ENCODE results near the gene UROC1.

The UROC1 gene

DNA sequence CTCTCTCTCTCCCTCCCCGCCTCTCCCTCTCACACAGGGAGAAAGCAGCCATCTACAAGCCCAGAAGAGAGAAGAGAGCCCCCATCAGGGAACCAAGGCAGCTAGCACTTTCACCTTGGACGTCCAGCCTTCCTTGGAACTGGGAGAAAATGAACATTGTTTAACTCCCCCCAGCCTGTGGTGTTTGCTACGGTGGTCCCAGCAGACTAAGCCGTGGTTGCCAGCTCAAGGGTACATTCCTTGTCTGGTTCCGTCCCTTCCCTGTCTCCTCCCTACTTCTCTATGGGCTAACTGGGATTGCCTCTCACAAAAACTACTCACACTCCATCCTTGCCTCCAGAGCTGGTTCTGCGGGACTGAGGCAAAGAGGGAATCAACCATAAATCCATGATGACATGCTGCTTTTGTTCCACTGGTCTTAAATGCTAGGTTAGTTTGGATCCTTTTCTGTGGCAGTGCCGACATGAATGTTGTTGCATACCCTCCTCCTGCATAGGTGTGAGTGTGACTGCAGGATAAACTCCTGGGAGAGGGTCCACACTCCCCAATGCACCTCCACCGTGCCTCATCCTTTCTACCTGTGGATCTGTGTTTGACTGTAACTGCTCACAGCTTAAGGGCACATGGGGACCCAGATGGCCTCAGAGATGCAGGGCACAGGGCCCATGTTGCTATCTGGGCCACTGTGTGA is 29.1 kb upstream of the UROC1 start:
- Histone ChIP-seq H3K9me3 (ENCODE audit: control insufficient read depth in 1 of 2, low read length in 2 of 2) (no peaks in the 10 kb centered on the region), H3K4me1 (ENCODE audit: control insufficient read depth in 1 of 2, insufficient read depth in 2 of 2, low read length in 2 of 2) (no peaks in the 10 kb centered on the region), H3K27me3 (ENCODE audit: control insufficient read depth in 1 of 2, insufficient read depth in 2 of 2, low read length in 2 of 2) (peaks cover 0 to 3% of the 10 kb centered on the region in 2 donors), H3K36me3 (ENCODE audit: control insufficient read depth in 1 of 2, insufficient read depth in 2 of 2, low read length in 2 of 2) (no peaks in the 10 kb centered on the region), H3K4me3 (ENCODE audit: low read depth in 1 of 2, low read length in 2 of 2) (no peak overlapping the region), H3K27ac (ENCODE audit: low read depth, low read length) (no peak overlapping the region), H3K9ac (ENCODE audit: low read depth in 1 of 2, low read length in 2 of 2) (no peak overlapping the region)

DNA sequence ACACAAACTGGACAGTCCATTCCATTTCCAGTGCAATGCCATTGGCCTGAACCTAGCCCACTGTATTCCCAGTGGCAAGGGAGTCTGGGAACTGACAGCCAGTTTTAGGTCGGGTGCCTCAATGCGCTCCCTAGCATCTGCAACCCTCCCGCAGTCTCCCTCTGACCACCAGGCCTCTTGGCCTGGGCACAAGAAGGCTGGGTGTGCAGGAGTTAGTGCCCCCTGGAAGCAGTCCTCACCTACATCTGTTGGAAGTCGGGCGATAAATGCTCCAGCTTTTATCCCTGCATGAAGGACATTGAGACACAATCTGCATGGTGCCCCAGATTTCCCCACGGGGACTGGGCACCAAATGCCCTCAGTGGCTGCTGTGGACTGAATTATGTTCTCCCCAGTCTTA is 28.4 kb upstream of the UROC1 start:
- H3K4me3 ChIP-seq (ENCODE audit: low read depth in 1 of 2, low read length in 2 of 2) = no peak overlapping the region
- no peaks in the 10 kb centered on the region for H3K9me3 ChIP-seq (ENCODE audit: control insufficient read depth in 1 of 2, low read length in 2 of 2)
- no peaks in the 10 kb centered on the region for H3K36me3 ChIP-seq (ENCODE audit: control insufficient read depth in 1 of 2, insufficient read depth in 2 of 2, low read length in 2 of 2)
- H3K27ac ChIP-seq (ENCODE audit: low read depth, low read length) = no peak overlapping the region
- no peaks in the 10 kb centered on the region for H3K4me1 ChIP-seq (ENCODE audit: control insufficient read depth in 1 of 2, insufficient read depth in 2 of 2, low read length in 2 of 2)
- H3K9ac ChIP-seq (ENCODE audit: low read depth in 1 of 2, low read length in 2 of 2) = no peak overlapping the region
- H3K27me3 ChIP-seq (ENCODE audit: control insufficient read depth in 1 of 2, insufficient read depth in 2 of 2, low read length in 2 of 2) = peaks cover 0 to 3% of the 10 kb centered on the region in 2 donors

DNA sequence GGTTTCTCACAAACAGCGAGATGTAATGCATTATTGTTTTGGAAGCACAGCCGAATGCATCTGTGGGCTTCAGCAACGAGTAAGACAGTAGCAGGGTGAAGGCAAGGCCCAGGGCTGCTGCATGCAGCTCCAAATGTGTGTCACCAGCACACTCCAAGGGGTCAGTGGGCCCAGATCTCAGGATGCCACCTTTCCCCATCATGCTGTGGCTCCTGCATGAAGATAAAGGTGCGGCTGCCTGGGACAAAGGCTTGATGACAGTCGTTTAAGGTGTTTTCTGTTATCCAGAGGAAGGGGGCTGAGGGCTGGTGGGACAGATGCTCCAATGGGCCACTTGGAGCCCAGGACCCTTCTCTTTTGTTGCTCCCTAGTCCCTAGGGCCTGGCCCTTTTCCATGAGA is 28.0 kb upstream of the UROC1 start:
- Histone ChIP-seq H3K36me3 (ENCODE audit: control insufficient read depth in 1 of 2, insufficient read depth in 2 of 2, low read length in 2 of 2) (no peaks in the 10 kb centered on the region), H3K9me3 (ENCODE audit: control insufficient read depth in 1 of 2, low read length in 2 of 2) (no peaks in the 10 kb centered on the region), H3K4me1 (ENCODE audit: control insufficient read depth in 1 of 2, insufficient read depth in 2 of 2, low read length in 2 of 2) (no peaks in the 10 kb centered on the region), H3K27ac (ENCODE audit: low read depth, low read length) (no peak overlapping the region), H3K4me3 (ENCODE audit: low read depth in 1 of 2, low read length in 2 of 2) (no peak overlapping the region), H3K27me3 (ENCODE audit: control insufficient read depth in 1 of 2, insufficient read depth in 2 of 2, low read length in 2 of 2) (peaks cover 0 to 3% of the 10 kb centered on the region in 2 donors), H3K9ac (ENCODE audit: low read depth in 1 of 2, low read length in 2 of 2) (no peak overlapping the region)

DNA sequence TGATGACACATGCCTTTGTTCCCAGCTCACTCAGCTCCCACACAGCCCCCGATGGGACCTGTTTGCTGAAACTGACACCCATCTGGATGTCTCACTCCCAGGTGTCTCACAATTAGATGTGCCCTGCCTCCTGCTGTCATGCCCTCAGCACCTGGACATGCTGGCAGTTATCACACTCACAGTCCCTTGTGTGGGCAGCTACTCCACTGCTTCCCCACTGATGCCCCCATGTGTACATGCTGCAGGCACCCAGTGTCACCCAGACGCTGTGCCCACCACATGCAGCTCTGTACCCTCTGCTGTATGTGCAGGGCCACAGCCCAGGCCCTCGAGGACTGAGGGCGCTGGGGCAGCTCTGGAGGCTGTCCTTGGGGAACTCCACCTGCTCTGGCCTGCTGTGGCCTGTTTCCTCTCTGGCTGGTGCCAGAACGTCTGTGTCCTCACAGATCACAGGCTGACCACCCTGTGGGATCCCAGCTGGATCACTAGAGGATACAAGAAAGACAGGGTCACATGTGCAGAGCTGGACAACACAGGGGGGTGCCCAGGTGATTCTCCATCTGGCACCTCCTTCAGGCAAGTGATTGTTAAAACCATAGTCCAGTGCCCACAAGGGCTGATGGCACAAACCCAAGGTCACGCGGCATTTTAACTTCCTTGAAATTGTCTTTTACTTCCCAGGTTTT is 27.2 kb upstream of the UROC1 start:
- Histone ChIP-seq H3K27me3 (ENCODE audit: control insufficient read depth in 1 of 2, insufficient read depth in 2 of 2, low read length in 2 of 2) (peaks cover 0 to 3% of the 10 kb centered on the region in 2 donors), H3K9me3 (ENCODE audit: control insufficient read depth in 1 of 2, low read length in 2 of 2) (no peaks in the 10 kb centered on the region), H3K36me3 (ENCODE audit: control insufficient read depth in 1 of 2, insufficient read depth in 2 of 2, low read length in 2 of 2) (no peaks in the 10 kb centered on the region), H3K9ac (ENCODE audit: low read depth in 1 of 2, low read length in 2 of 2) (no peak overlapping the region), H3K27ac (ENCODE audit: low read depth, low read length) (no peak overlapping the region), H3K4me1 (ENCODE audit: control insufficient read depth in 1 of 2, insufficient read depth in 2 of 2, low read length in 2 of 2) (no peaks in the 10 kb centered on the region), H3K4me3 (ENCODE audit: low read depth in 1 of 2, low read length in 2 of 2) (no peak overlapping the region)

DNA sequence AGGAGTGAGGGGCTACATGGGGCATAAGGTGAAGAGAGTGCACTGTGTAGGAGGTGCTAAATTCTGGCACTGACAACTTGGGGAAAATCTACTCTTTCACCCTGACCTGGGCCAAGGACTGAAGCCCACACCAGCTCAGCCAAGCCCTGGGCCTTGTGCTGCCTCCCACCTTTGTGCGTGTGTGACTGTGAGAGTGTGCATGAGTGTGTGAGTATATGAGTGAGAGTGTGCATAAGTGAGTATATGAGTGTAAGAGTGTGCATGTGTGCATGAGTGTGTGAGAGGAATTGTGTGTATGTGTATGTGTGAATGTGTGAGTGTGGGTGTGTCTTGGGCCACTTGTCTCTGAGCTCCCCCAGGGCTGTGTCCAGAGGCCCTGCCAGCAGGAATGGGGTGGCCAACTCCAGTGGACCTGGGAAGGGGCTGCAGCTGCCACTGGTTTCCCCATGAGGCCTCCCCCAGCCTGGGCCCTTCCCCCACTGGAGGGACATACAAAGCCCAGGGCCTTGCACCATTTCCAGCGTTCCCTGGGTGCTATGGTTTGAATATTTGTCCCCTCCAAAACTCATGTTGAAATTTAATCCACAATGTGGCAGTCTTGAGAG is 26.0 kb upstream of the UROC1 start:
- no peak overlapping the region for H3K9ac ChIP-seq (ENCODE audit: low read depth in 1 of 2, low read length in 2 of 2)

DNA sequence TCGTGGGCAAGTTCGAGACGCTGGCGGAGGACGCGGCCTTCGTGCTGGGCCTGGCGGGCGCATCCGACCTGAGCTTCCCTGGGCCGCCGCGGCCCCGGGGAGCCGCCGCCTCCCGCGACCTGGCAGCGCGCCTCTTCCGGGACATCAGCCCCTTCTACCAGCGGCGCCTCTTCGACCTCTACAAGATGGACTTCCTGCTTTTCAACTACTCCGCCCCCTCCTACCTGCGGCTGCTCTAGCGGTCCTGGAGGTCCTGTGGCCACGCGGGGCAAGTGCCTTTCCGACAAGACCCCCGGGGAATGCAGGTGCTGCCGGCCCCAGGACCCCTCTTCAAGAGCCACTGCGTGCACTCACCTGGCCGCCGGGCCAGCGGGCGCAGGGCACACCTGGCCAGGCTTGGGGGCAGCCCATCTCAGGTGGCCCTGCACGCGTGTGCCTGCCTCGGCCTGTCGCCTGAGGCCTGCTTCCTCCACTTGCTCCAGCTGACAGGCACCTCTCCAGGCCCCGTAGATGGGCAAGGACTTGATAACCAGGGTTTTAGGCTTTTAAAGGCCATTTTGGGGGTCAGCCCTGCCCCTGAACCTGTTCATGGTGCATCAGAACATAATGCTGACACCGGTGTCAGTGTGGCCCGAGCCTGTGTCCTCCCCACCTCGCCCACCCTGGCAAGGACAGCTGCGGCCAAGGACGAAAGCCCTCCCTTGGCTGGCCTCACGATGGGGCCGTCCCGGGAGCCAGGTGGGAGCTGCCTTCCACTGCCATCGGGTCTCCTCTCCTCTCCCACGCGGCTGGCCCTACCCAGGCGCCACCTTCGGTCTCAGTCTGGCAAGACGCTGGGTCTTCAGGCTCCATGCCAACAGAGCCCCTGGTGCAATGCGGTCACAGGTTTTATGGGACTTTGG is 25.0 kb upstream of the UROC1 start:
- no peak overlapping the region for H3K9ac ChIP-seq (ENCODE audit: low read depth in 1 of 2, low read length in 2 of 2)
- no peak overlapping the region for H3K4me3 ChIP-seq (ENCODE audit: low read depth in 1 of 2, low read length in 2 of 2)
- peaks cover 0 to 3% of the 10 kb centered on the region in 2 donors for H3K27me3 ChIP-seq (ENCODE audit: control insufficient read depth in 1 of 2, insufficient read depth in 2 of 2, low read length in 2 of 2)
- H3K9me3 ChIP-seq (ENCODE audit: control insufficient read depth in 1 of 2, low read length in 2 of 2) = no peaks in the 10 kb centered on the region
- H3K36me3 ChIP-seq (ENCODE audit: control insufficient read depth in 1 of 2, insufficient read depth in 2 of 2, low read length in 2 of 2) = no peaks in the 10 kb centered on the region
- no peak overlapping the region for H3K27ac ChIP-seq (ENCODE audit: low read depth, low read length)
- H3K4me1 ChIP-seq (ENCODE audit: control insufficient read depth in 1 of 2, insufficient read depth in 2 of 2, low read length in 2 of 2) = no peaks in the 10 kb centered on the region

More for the DNA sequence above, 26.0 kb upstream of the UROC1 start:
- H3K27ac ChIP-seq (ENCODE audit: low read depth, low read length) = no peak overlapping the region
- no peaks in the 10 kb centered on the region for H3K4me1 ChIP-seq (ENCODE audit: control insufficient read depth in 1 of 2, insufficient read depth in 2 of 2, low read length in 2 of 2)
- peaks cover 0 to 3% of the 10 kb centered on the region in 2 donors for H3K27me3 ChIP-seq (ENCODE audit: control insufficient read depth in 1 of 2, insufficient read depth in 2 of 2, low read length in 2 of 2)
- no peak overlapping the region for H3K4me3 ChIP-seq (ENCODE audit: low read depth in 1 of 2, low read length in 2 of 2)
- H3K9me3 ChIP-seq (ENCODE audit: control insufficient read depth in 1 of 2, low read length in 2 of 2) = no peaks in the 10 kb centered on the region
- no peaks in the 10 kb centered on the region for H3K36me3 ChIP-seq (ENCODE audit: control insufficient read depth in 1 of 2, insufficient read depth in 2 of 2, low read length in 2 of 2)

DNA sequence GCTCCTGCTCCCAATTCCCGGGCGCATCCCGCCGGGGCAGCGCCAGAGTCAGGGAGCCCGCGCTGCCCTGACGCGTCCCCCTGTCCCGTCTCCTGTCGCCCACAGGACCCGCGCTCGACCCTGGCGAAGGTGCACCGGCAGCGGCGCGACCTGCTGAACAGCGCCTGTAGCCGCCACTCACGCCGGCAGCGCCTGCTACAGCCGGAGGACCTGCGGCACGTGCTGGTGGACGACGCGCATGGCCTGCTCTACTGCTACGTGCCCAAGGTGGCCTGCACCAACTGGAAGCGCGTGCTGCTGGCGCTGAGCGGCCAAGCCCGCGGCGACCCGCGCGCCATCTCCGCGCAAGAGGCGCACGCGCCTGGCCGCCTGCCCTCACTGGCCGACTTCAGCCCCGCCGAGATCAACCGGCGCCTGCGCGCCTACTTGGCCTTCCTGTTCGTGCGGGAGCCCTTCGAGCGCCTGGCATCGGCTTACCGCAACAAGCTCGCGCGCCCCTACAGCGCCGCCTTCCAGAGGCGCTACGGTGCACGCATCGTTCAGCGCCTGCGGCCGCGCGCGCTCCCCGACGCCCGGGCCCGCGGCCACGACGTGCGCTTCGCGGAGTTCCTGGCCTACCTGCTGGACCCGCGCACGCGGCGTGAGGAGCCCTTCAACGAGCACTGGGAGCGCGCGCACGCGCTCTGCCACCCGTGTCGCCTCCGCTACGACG is 24.2 kb upstream of the UROC1 start:
- Histone ChIP-seq H3K27me3 (ENCODE audit: control insufficient read depth in 1 of 2, insufficient read depth in 2 of 2, low read length in 2 of 2) (peaks cover 0 to 3% of the 10 kb centered on the region in 2 donors), H3K27ac (ENCODE audit: low read depth, low read length) (no peak overlapping the region), H3K4me1 (ENCODE audit: control insufficient read depth in 1 of 2, insufficient read depth in 2 of 2, low read length in 2 of 2) (no peaks in the 10 kb centered on the region), H3K9ac (ENCODE audit: low read depth in 1 of 2, low read length in 2 of 2) (no peak overlapping the region), H3K36me3 (ENCODE audit: control insufficient read depth in 1 of 2, insufficient read depth in 2 of 2, low read length in 2 of 2) (no peaks in the 10 kb centered on the region), H3K4me3 (ENCODE audit: low read depth in 1 of 2, low read length in 2 of 2) (no peak overlapping the region), H3K9me3 (ENCODE audit: control insufficient read depth in 1 of 2, low read length in 2 of 2) (no peaks in the 10 kb centered on the region)

DNA sequence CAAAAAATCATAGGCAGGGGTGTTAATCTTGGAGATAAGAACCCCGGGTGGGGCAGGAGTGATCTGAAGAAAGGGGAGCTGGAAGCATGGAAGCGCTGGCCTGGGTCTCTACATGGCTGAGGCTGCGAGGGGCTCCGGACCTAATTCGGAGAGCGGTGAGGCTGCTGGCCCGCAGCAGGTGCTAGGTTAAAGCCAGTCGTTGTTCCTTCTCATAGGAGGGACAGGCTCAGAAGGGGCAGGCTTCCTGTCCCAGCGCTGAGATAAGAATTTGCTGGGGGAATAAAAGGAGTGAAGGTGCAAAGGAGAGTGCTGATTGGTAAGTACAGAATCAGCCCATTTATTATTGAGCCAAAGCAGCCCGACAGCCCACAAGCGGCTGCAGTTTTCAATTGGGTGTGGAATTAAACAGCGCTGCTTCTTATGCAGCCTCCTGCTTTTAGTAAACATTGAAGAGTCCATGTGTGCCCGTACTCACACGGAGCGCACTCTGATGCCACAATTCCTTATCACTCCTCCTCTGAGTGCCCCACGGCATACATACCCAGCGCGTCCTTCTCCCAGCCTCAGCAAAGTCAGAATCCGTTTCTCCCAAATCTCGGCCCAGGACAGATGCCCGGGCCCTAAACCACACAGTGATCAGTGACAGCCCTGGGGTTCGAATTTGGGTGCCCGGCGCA is 23.5 kb upstream of the UROC1 start:
- H3K27me3 ChIP-seq (ENCODE audit: control insufficient read depth in 1 of 2, insufficient read depth in 2 of 2, low read length in 2 of 2) = no peaks in the 10 kb centered on the region
- no peak overlapping the region for H3K27ac ChIP-seq (ENCODE audit: low read depth, low read length)
- H3K9ac ChIP-seq (ENCODE audit: low read depth in 1 of 2, low read length in 2 of 2) = no peak overlapping the region
- no peaks in the 10 kb centered on the region for H3K36me3 ChIP-seq (ENCODE audit: control insufficient read depth in 1 of 2, insufficient read depth in 2 of 2, low read length in 2 of 2)
- no peaks in the 10 kb centered on the region for H3K4me1 ChIP-seq (ENCODE audit: control insufficient read depth in 1 of 2, insufficient read depth in 2 of 2, low read length in 2 of 2)
- no peak overlapping the region for H3K4me3 ChIP-seq (ENCODE audit: low read depth in 1 of 2, low read length in 2 of 2)
- no peaks in the 10 kb centered on the region for H3K9me3 ChIP-seq (ENCODE audit: control insufficient read depth in 1 of 2, low read length in 2 of 2)

DNA sequence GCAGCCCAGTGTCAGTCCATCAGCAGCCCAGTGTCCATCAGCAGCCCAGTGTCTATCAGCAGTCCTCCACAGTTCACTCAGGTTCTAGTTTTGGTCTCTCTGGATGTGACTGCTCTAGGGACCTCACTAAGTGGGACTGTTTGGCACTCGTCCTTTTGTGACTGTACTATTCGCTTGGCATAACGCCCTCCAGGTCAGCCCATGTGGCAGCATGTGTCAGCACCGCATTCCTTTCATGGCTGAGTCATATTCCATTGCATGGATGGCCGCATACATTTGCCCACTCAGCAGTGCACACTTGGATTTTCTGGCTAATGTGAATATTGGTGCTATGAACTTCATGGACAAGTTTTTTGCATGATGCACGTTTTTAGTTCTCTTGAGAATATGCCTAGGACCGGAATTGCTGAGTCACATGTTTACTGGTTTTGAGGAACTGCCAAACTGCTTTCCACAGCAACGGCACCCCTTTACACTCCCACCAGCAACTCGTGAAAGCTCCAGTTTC is 22.8 kb upstream of the UROC1 start:
- Histone ChIP-seq H3K27ac (ENCODE audit: low read depth, low read length) (no peak overlapping the region), H3K9ac (ENCODE audit: low read depth in 1 of 2, low read length in 2 of 2) (no peak overlapping the region), H3K4me1 (ENCODE audit: control insufficient read depth in 1 of 2, insufficient read depth in 2 of 2, low read length in 2 of 2) (no peaks in the 10 kb centered on the region)

More for the DNA sequence above, 22.8 kb upstream of the UROC1 start:
- H3K9me3 ChIP-seq (ENCODE audit: control insufficient read depth in 1 of 2, low read length in 2 of 2) = no peaks in the 10 kb centered on the region
- H3K36me3 ChIP-seq (ENCODE audit: control insufficient read depth in 1 of 2, insufficient read depth in 2 of 2, low read length in 2 of 2) = no peaks in the 10 kb centered on the region
- peaks cover 0 to 3% of the 10 kb centered on the region in 2 donors for H3K27me3 ChIP-seq (ENCODE audit: control insufficient read depth in 1 of 2, insufficient read depth in 2 of 2, low read length in 2 of 2)
- no peak overlapping the region for H3K4me3 ChIP-seq (ENCODE audit: low read depth in 1 of 2, low read length in 2 of 2)

All from duodenal mucosa (tissue), 2 donors.